H1 (cell line): ENCODE measurements around the gene PITPNM1. TPM values are rescaled to one million over a fixed set of nuclear protein-coding genes. Genes with fewer than 3 reads are reported as not detected.

Experiments
- CTCF ChIA-PET: fragments of 300-600 bp; sonication (Branson Sonifier 250); formaldehyde crosslinking; loops from one replicate; lab custom pipeline; 2021; ENCODE audit not compliant: partially characterized antibody; lab: Charles Lee
- POLR2A ChIA-PET: fragments of 300-600 bp; sonication (Branson Sonifier 250); formaldehyde crosslinking; loops from one replicate; lab custom pipeline; 2021; ENCODE audit warnings: inconsistent platforms; ENCODE audit not compliant: partially characterized antibody; lab: Charles Lee
- DNase-seq, 2 experiments: peaks; one replicate each; pipeline versions ENCODE4 v3.0.0 to v3.0.0-alpha.2; 2010 to 2022; ENCODE audit warnings: low spot score in 2 of 2, low read depth in 1 of 2, mixed read lengths in 1 of 2
- FAIRE-seq: peaks from 2 replicates; lab custom pipeline; 2011; peaks lifted over from hg19 to GRCh38; lab: Jason Lieb, UNC
- H2AFZ ChIP-seq: 2 replicates; pipeline ENCODE4 v1.8.1; 2012; ENCODE audit warnings: low read length, inconsistent platforms
- H2AK5ac ChIP-seq: 2 replicates; pipeline ENCODE4 v1.6.1; 2013; ENCODE audit warnings: low read depth, low read length
- H2BK120ac ChIP-seq: replicated peaks from 2 replicates; pipeline ENCODE3; 2013; ENCODE audit warnings: low read depth, low read length, inconsistent platforms
- H2BK12ac ChIP-seq: 2 replicates; pipeline ENCODE4 v1.6.1; 2013; ENCODE audit warnings: low read depth, low read length
- H2BK15ac ChIP-seq: 2 replicates; pipeline ENCODE4 v1.6.1; 2013; ENCODE audit warnings: low read length
- H2BK20ac ChIP-seq: 2 replicates; pipeline ENCODE4 v1.6.1; 2013; ENCODE audit warnings: low read length
- H2BK5ac ChIP-seq: 2 replicates; pipeline ENCODE4 v1.6.1; 2013; ENCODE audit warnings: low read depth, low read length
- H3K14ac ChIP-seq: 2 replicates; pipeline ENCODE4 v1.6.1; 2013; ENCODE audit warnings: inconsistent platforms; ENCODE audit not compliant: insufficient read length
- H3K18ac ChIP-seq: 2 replicates; pipeline ENCODE4 v1.6.1; 2013; ENCODE audit warnings: low read length; ENCODE audit errors: extremely low read depth
- H3K23ac ChIP-seq: 2 replicates; pipeline ENCODE4 v1.6.1; 2013; ENCODE audit warnings: inconsistent platforms; ENCODE audit not compliant: insufficient read length
- H3K23me2 ChIP-seq: 2 replicates; pipeline ENCODE4 v1.6.1; 2013; ENCODE audit warnings: low read depth, low read length
- H3K27ac ChIP-seq: 2 replicates; pipeline ENCODE4 v1.6.1; 2011; ENCODE audit warnings: low read depth, low read length, inconsistent platforms
- H3K27me3 ChIP-seq, 4 experiments: replicated peaks in 1 of 4; 1 replicate in 1 of 4; 2 replicates in 3 of 4; pipeline versions ENCODE4 v1.6.1 to v1.8.1; 2011 to 2013; ENCODE audit warnings: low read length in 3 of 4, mild to moderate bottlenecking in 3 of 4, inconsistent platforms in 2 of 4, mixed read lengths in 2 of 4, moderate library complexity in 1 of 4; ENCODE audit not compliant: control insufficient read depth in 3 of 4, insufficient read depth in 3 of 4; ENCODE audit errors: extremely low read depth in 1 of 4
- H3K36me3 ChIP-seq, 4 experiments: 2 replicates each; pipeline versions ENCODE4 v1.6.1 to v1.8.1; 2011 to 2013; ENCODE audit warnings: mild to moderate bottlenecking in 4 of 4, low read length in 3 of 4, moderate library complexity in 2 of 4, control low read depth in 1 of 4, inconsistent platforms in 1 of 4; ENCODE audit not compliant: insufficient read depth in 4 of 4, control insufficient read depth in 2 of 4
- H3K4ac ChIP-seq: replicated peaks from 2 replicates; pipeline ENCODE3; 2013; ENCODE audit warnings: low read length, low read depth, mixed read lengths, inconsistent platforms; ENCODE audit not compliant: insufficient read length
- H3K4me1 ChIP-seq, 4 experiments: replicated peaks in 1 of 4; 1 replicate in 1 of 4; 2 replicates in 3 of 4; pipeline versions ENCODE4 v1.6.1 to v1.8.1; 2011 to 2013; ENCODE audit warnings: low read length in 3 of 4, inconsistent platforms in 2 of 4, mixed read lengths in 1 of 4; ENCODE audit not compliant: insufficient read depth in 4 of 4, control insufficient read depth in 3 of 4
- H3K4me2 ChIP-seq, 2 experiments: 2 replicates each; pipeline versions ENCODE4 v1.6.1 to v1.8.1; 2011 to 2013; ENCODE audit warnings: low read depth in 2 of 2, low read length in 2 of 2, control low read depth in 1 of 2, inconsistent platforms in 1 of 2, mild to moderate bottlenecking in 1 of 2; ENCODE audit not compliant: insufficient read depth in 1 of 2
- H3K4me3 ChIP-seq, 4 experiments: fragments of 200-600, 300-600 bp in 1 of 4; sonication (generic), shearing (Covaris generic), sonication (Bioruptor Twin) in 1 of 4; 2 replicates each; pipeline versions ENCODE4 v1.5.1 to v1.8.1; 2011 to 2016; ENCODE audit warnings: low read length in 4 of 4, low read depth in 3 of 4, control low read depth in 2 of 4, inconsistent platforms in 2 of 4, mild to moderate bottlenecking in 2 of 4, mixed read lengths in 1 of 4, moderate library complexity in 1 of 4; ENCODE audit not compliant: insufficient read depth in 2 of 4; ENCODE audit errors: extremely low read depth in 1 of 4
- H3K56ac ChIP-seq: replicated peaks from 2 replicates; pipeline ENCODE3; 2013; ENCODE audit warnings: low read depth, mild to moderate bottlenecking, mixed read lengths, low read length, inconsistent platforms; ENCODE audit not compliant: insufficient read length
- H3K79me1 ChIP-seq: 2 replicates; pipeline ENCODE4 v1.6.1; 2013; ENCODE audit warnings: low read depth, low read length, control low read depth
- H3K79me2 ChIP-seq, 2 experiments: 2 replicates each; pipeline versions ENCODE4 v1.6.1 to v1.8.1; 2012 to 2013; ENCODE audit warnings: low read length in 2 of 2, mild to moderate bottlenecking in 2 of 2, inconsistent platforms in 1 of 2; ENCODE audit not compliant: insufficient read depth in 2 of 2, control insufficient read depth in 1 of 2
- H3K9ac ChIP-seq, 4 experiments: replicated peaks in 1 of 4; 1 replicate in 1 of 4; 2 replicates in 3 of 4; pipeline versions ENCODE4 v1.6.1 to v1.8.1; 2011 to 2013; ENCODE audit warnings: low read depth in 3 of 4, low read length in 3 of 4, control low read depth in 2 of 4, mild to moderate bottlenecking in 2 of 4, moderate library complexity in 2 of 4, inconsistent platforms in 1 of 4; ENCODE audit errors: extremely low read depth in 1 of 4
- H3K9me3 ChIP-seq, 2 experiments: 2 replicates each; pipeline versions ENCODE4 v1.6.1 to v1.8.1; 2012 to 2013; ENCODE audit warnings: mild to moderate bottlenecking in 2 of 2, moderate library complexity in 2 of 2, control low read depth in 1 of 2, inconsistent platforms in 1 of 2, low read depth in 1 of 2, low read length in 1 of 2, mixed read lengths in 1 of 2; ENCODE audit not compliant: insufficient read depth in 2 of 2
- H4K20me1 ChIP-seq, 2 experiments: replicated peaks in 1 of 2; 2 replicates each; pipeline versions ENCODE3 to v1.8.1; 2011 to 2013; ENCODE audit warnings: inconsistent platforms in 2 of 2, low read length in 2 of 2, mild to moderate bottlenecking in 1 of 2; ENCODE audit not compliant: insufficient read depth in 2 of 2, control insufficient read depth in 1 of 2
- H4K5ac ChIP-seq: 2 replicates; pipeline ENCODE4 v1.6.1; 2013; ENCODE audit warnings: low read length, low read depth, mixed read lengths, inconsistent platforms; ENCODE audit not compliant: insufficient read length
- H4K8ac ChIP-seq: 2 replicates; pipeline ENCODE4 v1.8.0; 2013; ENCODE audit warnings: mild to moderate bottlenecking, moderate library complexity, low read length, inconsistent platforms; ENCODE audit not compliant: insufficient read depth; ENCODE audit errors: extremely low read depth
- H4K91ac ChIP-seq: replicated peaks from 2 replicates; pipeline ENCODE3; 2013; ENCODE audit warnings: low read length, mixed read lengths, inconsistent platforms; ENCODE audit not compliant: insufficient read length
- HDAC2 ChIP-seq, 2 experiments: fragments of 300-600 bp in 1 of 2; sonication (generic) in 1 of 2; IDR thresholded peaks; 2 replicates each; pipeline ENCODE4 v1.6.1; 2011 to 2012; ENCODE audit warnings: low read depth in 2 of 2, low read length in 2 of 2, mild to moderate bottlenecking in 2 of 2, moderate library complexity in 2 of 2, borderline replicate concordance in 1 of 2, inconsistent platforms in 1 of 2
- JUN ChIP-seq: IDR thresholded peaks from 2 replicates; pipeline ENCODE4 v1.6.1; 2011; ENCODE audit warnings: low read depth, mild to moderate bottlenecking, improper control_type of control experiment, low read length
- JUND ChIP-seq: IDR thresholded peaks from 2 replicates; pipeline ENCODE4 v1.6.1; 2011; ENCODE audit warnings: mild to moderate bottlenecking, improper control_type of control experiment, low read length
- KDM4A ChIP-seq: IDR thresholded peaks from one replicate; pipeline ENCODE4 v1.7.1; 2012; ENCODE audit warnings: low read depth, mild to moderate bottlenecking, moderate library complexity, low read length, inconsistent platforms; ENCODE audit not compliant: severe bottlenecking
- RAD21 ChIP-seq, 2 experiments: IDR thresholded peaks in 1 of 2; conservative IDR thresholded peaks in 1 of 2; 2 replicates each; pipeline ENCODE4 v1.6.1; 2011; ENCODE audit warnings: low read depth in 2 of 2, low read length in 2 of 2, improper control_type of control experiment in 1 of 2, inconsistent platforms in 1 of 2, mild to moderate bottlenecking in 1 of 2, moderate library complexity in 1 of 2
- SIN3A ChIP-seq, 2 experiments: IDR thresholded peaks in 1 of 2; conservative IDR thresholded peaks in 1 of 2; 2 replicates each; pipeline ENCODE4 v1.6.1; 2011 to 2012; ENCODE audit warnings: low read length in 2 of 2, improper control_type of control experiment in 1 of 2, low read depth in 1 of 2, mild to moderate bottlenecking in 1 of 2
- SIRT6 ChIP-seq: IDR thresholded peaks from one replicate; pipeline ENCODE4 v1.7.1; 2012; ENCODE audit warnings: low read length, inconsistent platforms
- SRF ChIP-seq: IDR thresholded peaks from 2 replicates; pipeline ENCODE4 v1.6.1; 2011; ENCODE audit warnings: mild to moderate bottlenecking, low read depth, low read length, moderate library complexity
- TBP ChIP-seq: IDR thresholded peaks from 2 replicates; pipeline ENCODE4 v1.6.1; 2011; ENCODE audit warnings: low read depth, low read length, improper control_type of control experiment
- YY1 ChIP-seq: IDR thresholded peaks from 2 replicates; pipeline ENCODE4 v1.6.1; 2011; ENCODE audit warnings: low read depth, mild to moderate bottlenecking, low read length
- WGBS, 2 experiments: shearing (Covaris generic) in 1 of 2; methylation state at CpG; one replicate each; pipeline versions ENCODE4 v1.1.6 to v1.1.7; 2013 to 2015; ENCODE audit warnings: low lambda C conversion rate in 2 of 2, mixed read lengths in 2 of 2, inconsistent platforms in 1 of 2, low coverage in 1 of 2, missing lambda C conversion rate in 1 of 2; ENCODE audit not compliant: insufficient replicate concordance in 2 of 2, insufficient coverage in 1 of 2, insufficient read length in 1 of 2; ENCODE audit errors: extremely low coverage in 1 of 2, missing lambda C conversion rate in 1 of 2; 5-methylcytosine and 5-hydroxymethylcytosine counted together
- polyA plus RNA-seq, 7 experiments: library from polyadenylated mRNA; depleted of rRNA in 3 of 7; stranded (reverse) in 5 of 7; unstranded in 2 of 7; fragments of >200 nt in 5 of 7; fragments of 200-250 nt in 2 of 7; gene quantifications; 1 replicate in 5 of 7; 2 replicates in 1 of 7; 4 replicates in 1 of 7; pipeline versions ENCODE4 v1.2.1 to v1.2.3, GENCODE V29; 2011 to 2013; ENCODE audit warnings: missing spikeins in 2 of 7, mixed read lengths in 2 of 7
- total RNA-seq: library from RNA; stranded (reverse); fragmentation: NEBNext Ultra II Directional; extraction: Animal tissue kit (Norgen Biotek cat#: 25700); gene quantifications from 2 replicates; pipeline ENCODE4 v1.2.1, GENCODE V29; 2021

PITPNM1 gene
- total and polyA plus RNA-seq, 2 of the 8 experiments (the other 6 are each of a cell fraction or from before 2014, with no cell fraction given), result 27.2 to 52.7 TPM

GRCh38 chr11:67468759-67469507 is 36.2 kb downstream of the PITPNM1 start, which contains the start of gene TMEM134:
Gene TMEM134 (minus strand): TSS chr11:67469251. CDS start chr11:67469192, 59 bp downstream.
- peaks cover 2% of the 10 kb centered on the region for H3K79me1 ChIP-seq
- no peak within 1 kb of the TSS for H3K23ac ChIP-seq
- no peaks in the 10 kb centered on the region for H3K36me3 ChIP-seq
- H3K9ac ChIP-seq, result peak within 1 kb of the TSS in 3 of 4 experiments; percentile 29 to 59 (median 38); a peak in 5 of 7 replicates
- CTCF ChIA-PET, result interaction anchor here (0.7 to 2.3 kb wide), 15 partner anchors 22 to 1580 kb away, joined by 3 to 15 read pairs (median 3); partner anchors contain the start of genes CARNS1, CORO1B, PITPNM1 and PPP1CA
- peaks cover 0 to 3% of the 10 kb centered on the region in 2 experiments; a peak in 2 of 4 replicates for H3K79me2 ChIP-seq
- POLR2A ChIA-PET, result interaction anchor here (0.6 to 4.6 kb wide), 32 partner anchors 10 to 158 kb away, joined by 3 to 36 read pairs (median 4); partner anchors contain the start of genes CABP4, CORO1B, GPR152 and GSTP1
- H4K8ac ChIP-seq, result peak within 1 kb of the TSS; percentile 96; the same call in 1 of the 2 replicates
- H2BK5ac ChIP-seq, result no peak within 1 kb of the TSS; the same call in 1 of the 2 replicates
- no peak within 1 kb of the TSS for H2BK120ac ChIP-seq
- peak within 1 kb of the TSS; percentile 81 to 86 for H3K4me2 ChIP-seq
- DNase-seq (peak; percentile 70 to 93), FAIRE-seq (no peak)
- H3K4me1 ChIP-seq, result peaks cover 2 to 14% (median 4%) of the 10 kb centered on the region in 4 experiments; a peak in 6 of 7 replicates
- peak within 1 kb of the TSS; percentile 86 for H4K5ac ChIP-seq
- H2AK5ac ChIP-seq, result no peak within 1 kb of the TSS
- H3K14ac ChIP-seq, result no peak within 1 kb of the TSS
- peak within 1 kb of the TSS; percentile 77 for H3K56ac ChIP-seq
- peak within 1 kb of the TSS; percentile 58; the same call in 1 of the 2 replicates for H3K27ac ChIP-seq
- H4K20me1 ChIP-seq, result peaks cover 0 to 3% of the 10 kb centered on the region in 2 experiments
- H2BK12ac ChIP-seq, result no peak within 1 kb of the TSS
- no peaks in the 10 kb centered on the region for H3K27me3 ChIP-seq
- peak within 1 kb of the TSS; percentile 47; the same call in 1 of the 2 replicates for H2AFZ ChIP-seq
- H2BK15ac ChIP-seq, result no peak within 1 kb of the TSS
- H4K91ac ChIP-seq, result peak within 1 kb of the TSS; percentile 61
- no peaks in the 10 kb centered on the region for H3K9me3 ChIP-seq
- H3K4ac ChIP-seq, result no peak within 1 kb of the TSS
- peak within 1 kb of the TSS; percentile 32 for H3K18ac ChIP-seq
- peak within 1 kb of the TSS; percentile 55 to 90 (median 76) for H3K4me3 ChIP-seq
- WGBS, 2 experiments, result 3% methylated on average over 32 of the region's 76 CpGs; no CpG with 5 or more reads in 1 of the 2 experiments
- H2BK20ac ChIP-seq, result no peak within 1 kb of the TSS
- peaks cover 6% of the 10 kb centered on the region for H3K23me2 ChIP-seq
- TF ChIP-seq HDAC2 (IDR thresholded peaks at IDR 0.05; ENCODE audit: borderline replicate concordance in 1 of 2, low read depth in 2 of 2, low read length in 2 of 2) (0 out of 4 replicates have a peak, but pooled peaks of 1 of the 2 experiments have one; percentile 13), JUN (no peak), SIRT6 (no peak), JUND (peak; percentile 54; the same call in 1 of the 2 replicates), SRF (peak; percentile 88), TBP (peak; percentile 60; the same call in 1 of the 2 replicates), RAD21 (IDR thresholded peaks at IDR 0.05 in 1 of 2, conservative IDR thresholded peaks at IDR 0.05 in 1 of 2; ENCODE audit: low read depth in 2 of 2, low read length in 2 of 2) (peak; percentile 57 to 72), SIN3A (conservative IDR thresholded peaks at IDR 0.05 in 1 of 2, IDR thresholded peaks at IDR 0.05 in 1 of 2; ENCODE audit: low read depth in 1 of 2, low read length in 2 of 2) (peak; percentile 78 to 90; a peak in 2 of 4 replicates), YY1 (peak; percentile 91), KDM4A (peak; percentile 38)
